HepG2 (cell line): ENCODE results near the gene BLOC1S4. TPM values are rescaled to one million over a fixed set of nuclear protein-coding genes. Genes with fewer than 3 reads are reported as not detected.
A peak's percentile ranks its signal among the peaks of the same experiment; 100 is the strongest.

Experiments used
- HNRNPL ChIP-seq: fragments of 200-400 bp; formaldehyde crosslinking; IDR thresholded peaks from 2 replicates; pipeline ENCODE4 v1.6.1; 2017; ENCODE audit warnings: mild to moderate bottlenecking, low read depth, low read length
- MBD4 ChIP-seq: IDR thresholded peaks from 2 replicates; pipeline ENCODE4 v1.6.1; 2012; ENCODE audit warnings: low read length, inconsistent platforms, borderline replicate concordance
- PCBP1 ChIP-seq: fragments of 200-400 bp; formaldehyde crosslinking; IDR thresholded peaks from 2 replicates; pipeline ENCODE4 v1.6.1; 2017; ENCODE audit warnings: mild to moderate bottlenecking, low read depth, low read length, borderline replicate concordance
- PREB ChIP-seq: sonication (generic); formaldehyde crosslinking; IDR thresholded peaks from 2 replicates; pipeline ENCODE4 v1.4.0; 2020; ENCODE audit warnings: missing genetic modification reagents
- RCOR2 ChIP-seq: IDR thresholded peaks from 2 replicates; pipeline ENCODE4 v1.6.1; 2016; ENCODE audit warnings: missing biosample characterization, missing genetic modification reagents
- SPEN ChIP-seq: sonication (generic); formaldehyde crosslinking; IDR thresholded peaks from 2 replicates; pipeline ENCODE4 v1.5.1; 2020; ENCODE audit warnings: low read depth, mild to moderate bottlenecking, missing genetic modification reagents
- TAF15 ChIP-seq: fragments of 200-400 bp; formaldehyde crosslinking; IDR thresholded peaks from one replicate; pipeline ENCODE4 v1.6.1; 2018; ENCODE audit warnings: mild to moderate bottlenecking, low read depth, low read length; ENCODE audit not compliant: poor library complexity, severe bottlenecking
- UBTF ChIP-seq: sonication (generic); formaldehyde crosslinking; IDR thresholded peaks from 2 replicates; pipeline ENCODE4 v1.4.0; 2020; ENCODE audit warnings: mild to moderate bottlenecking, missing genetic modification reagents
- ZNF12 ChIP-seq: sonication (generic); formaldehyde crosslinking; IDR thresholded peaks from 2 replicates; pipeline ENCODE4 v1.5.0; 2020; ENCODE audit warnings: missing genetic modification reagents
- ZNF44 ChIP-seq: sonication (generic); formaldehyde crosslinking; IDR thresholded peaks from 2 replicates; pipeline ENCODE4 v1.5.1; 2020; ENCODE audit warnings: mild to moderate bottlenecking, missing genetic modification reagents
- ZSCAN30 ChIP-seq: sonication (generic); formaldehyde crosslinking; IDR thresholded peaks from 2 replicates; pipeline ENCODE4 v1.5.0; 2020; ENCODE audit warnings: mild to moderate bottlenecking, missing genetic modification reagents
- polyA plus RNA-seq, 8 experiments: library from polyadenylated mRNA; depleted of rRNA in 3 of 8; stranded (reverse) in 7 of 8; unstranded in 1 of 8; fragments of >200 nt; fragmentation: Illumina TruSeq in 4 of 8; extraction: Trizol in 4 of 8; gene quantifications; 2 replicates each; pipeline versions ENCODE4 v1.2.1 to v1.2.3, GENCODE V29; 2011 to 2016; ENCODE audit warnings: low read depth in 4 of 8, missing spikeins in 1 of 8, mixed read lengths in 1 of 8; ENCODE audit not compliant: insufficient read depth in 1 of 8
- total RNA-seq, 5 experiments: library from RNA; depleted of rRNA; stranded (reverse); fragments of >200 nt; fragmentation: Illumina TruSeq; extraction: Trizol; gene quantifications; 2 replicates each; pipeline ENCODE4 v1.2.3, GENCODE V29; 2016; ENCODE audit warnings: low read depth in 1 of 5
- TF ChIP-seq, protein P1 (sequence below): sonication (generic); formaldehyde crosslinking; IDR thresholded peaks from 2 replicates; pipeline ENCODE4 v1.4.0; 2020; ENCODE audit warnings: missing genetic modification reagents; ENCODE audit errors: not compliant biosample characterization
- TF ChIP-seq, protein P2 (sequence below): sonication (generic); formaldehyde crosslinking; IDR thresholded peaks from 2 replicates; pipeline ENCODE4 v1.4.0; 2020; ENCODE audit warnings: mild to moderate bottlenecking, missing genetic modification reagents, borderline replicate concordance
- TF ChIP-seq, protein P3 (sequence below): sonication (generic); formaldehyde crosslinking; conservative IDR thresholded peaks from 2 replicates; pipeline ENCODE4 v1.8.0; 2022; ENCODE audit warnings: mild to moderate bottlenecking, moderate library complexity, missing genetic modification reagents
- TF ChIP-seq, protein P4 (sequence below): sonication (generic); IDR thresholded peaks from 2 replicates; pipeline ENCODE4 v1.6.1; 2016; ENCODE audit warnings: low read depth, borderline replicate concordance

Gene BLOC1S4
- total and polyA plus RNA-seq, 2 of the 13 experiments (the other 11 are each of a cell fraction or from before 2014, with no cell fraction given) = 15.5 to 20.9 TPM

GRCh38 chr4:6747294-6748051 lies 31.5 kb downstream of the BLOC1S4 start (continued):
- TF ChIP-seq UBTF (CRISPR knock-in tag) = 0 out of 2 replicates have a peak, but pooled peaks have one; percentile 20
- TF ChIP-seq HNRNPL = 0 out of 2 replicates have a peak, but pooled peaks have one; percentile 41
- TF ChIP-seq, protein P1, sequence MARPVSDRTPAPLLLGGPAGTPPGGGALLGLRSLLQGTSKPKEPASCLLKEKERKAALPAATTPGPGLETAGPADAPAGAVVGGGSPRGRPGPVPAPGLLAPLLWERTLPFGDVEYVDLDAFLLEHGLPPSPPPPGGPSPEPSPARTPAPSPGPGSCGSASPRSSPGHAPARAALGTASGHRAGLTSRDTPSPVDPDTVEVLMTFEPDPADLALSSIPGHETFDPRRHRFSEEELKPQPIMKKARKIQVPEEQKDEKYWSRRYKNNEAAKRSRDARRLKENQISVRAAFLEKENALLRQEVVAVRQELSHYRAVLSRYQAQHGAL = no peak
- peak; percentile 17; the same call in 1 of the 2 replicates for TF ChIP-seq SPEN (CRISPR knock-in tag)
- TF ChIP-seq, protein P2, sequence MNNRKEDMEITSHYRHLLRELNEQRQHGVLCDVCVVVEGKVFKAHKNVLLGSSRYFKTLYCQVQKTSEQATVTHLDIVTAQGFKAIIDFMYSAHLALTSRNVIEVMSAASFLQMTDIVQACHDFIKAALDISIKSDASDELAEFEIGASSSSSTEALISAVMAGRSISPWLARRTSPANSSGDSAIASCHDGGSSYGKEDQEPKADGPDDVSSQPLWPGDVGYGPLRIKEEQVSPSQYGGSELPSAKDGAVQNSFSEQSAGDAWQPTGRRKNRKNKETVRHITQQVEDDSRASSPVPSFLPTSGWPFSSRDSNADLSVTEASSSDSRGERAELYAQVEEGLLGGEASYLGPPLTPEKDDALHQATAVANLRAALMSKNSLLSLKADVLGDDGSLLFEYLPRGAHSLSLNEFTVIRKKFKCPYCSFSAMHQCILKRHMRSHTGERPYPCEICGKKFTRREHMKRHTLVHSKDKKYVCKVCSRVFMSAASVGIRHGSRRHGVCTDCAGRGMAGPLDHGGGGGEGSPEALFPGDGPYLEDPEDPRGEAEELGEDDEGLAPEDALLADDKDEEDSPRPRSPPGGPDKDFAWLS (CRISPR knock-in tag) = 0 out of 2 replicates have a peak, but pooled peaks have one; percentile 29
- TF ChIP-seq PCBP1 = 0 out of 2 replicates have a peak, but pooled peaks have one; percentile 7
- no peak for TF ChIP-seq RCOR2 (CRISPR knock-in tag)
- no peak for TF ChIP-seq TAF15
- TF ChIP-seq ZNF44 (CRISPR knock-in tag) = no peak
- no peak for TF ChIP-seq ZNF12 (CRISPR knock-in tag)
- TF ChIP-seq, protein P3, sequence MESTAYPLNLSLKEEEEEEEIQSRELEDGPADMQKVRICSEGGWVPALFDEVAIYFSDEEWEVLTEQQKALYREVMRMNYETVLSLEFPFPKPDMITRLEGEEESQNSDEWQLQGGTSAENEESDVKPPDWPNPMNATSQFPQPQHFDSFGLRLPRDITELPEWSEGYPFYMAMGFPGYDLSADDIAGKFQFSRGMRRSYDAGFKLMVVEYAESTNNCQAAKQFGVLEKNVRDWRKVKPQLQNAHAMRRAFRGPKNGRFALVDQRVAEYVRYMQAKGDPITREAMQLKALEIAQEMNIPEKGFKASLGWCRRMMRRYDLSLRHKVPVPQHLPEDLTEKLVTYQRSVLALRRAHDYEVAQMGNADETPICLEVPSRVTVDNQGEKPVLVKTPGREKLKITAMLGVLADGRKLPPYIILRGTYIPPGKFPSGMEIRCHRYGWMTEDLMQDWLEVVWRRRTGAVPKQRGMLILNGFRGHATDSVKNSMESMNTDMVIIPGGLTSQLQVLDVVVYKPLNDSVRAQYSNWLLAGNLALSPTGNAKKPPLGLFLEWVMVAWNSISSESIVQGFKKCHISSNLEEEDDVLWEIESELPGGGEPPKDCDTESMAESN (CRISPR knock-in tag) = no peak
- no peak for TF ChIP-seq MBD4
- TF ChIP-seq ZSCAN30 = no peak
- TF ChIP-seq, protein P4, sequence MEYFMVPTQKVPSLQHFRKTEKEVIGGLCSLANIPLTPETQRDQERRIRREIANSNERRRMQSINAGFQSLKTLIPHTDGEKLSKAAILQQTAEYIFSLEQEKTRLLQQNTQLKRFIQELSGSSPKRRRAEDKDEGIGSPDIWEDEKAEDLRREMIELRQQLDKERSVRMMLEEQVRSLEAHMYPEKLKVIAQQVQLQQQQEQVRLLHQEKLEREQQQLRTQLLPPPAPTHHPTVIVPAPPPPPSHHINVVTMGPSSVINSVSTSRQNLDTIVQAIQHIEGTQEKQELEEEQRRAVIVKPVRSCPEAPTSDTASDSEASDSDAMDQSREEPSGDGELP = peak; percentile 68; the same call in 1 of the 2 replicates
- no peak for TF ChIP-seq PREB (CRISPR knock-in tag)
